ENCODE results near the gene TTC23L.

DNA sequence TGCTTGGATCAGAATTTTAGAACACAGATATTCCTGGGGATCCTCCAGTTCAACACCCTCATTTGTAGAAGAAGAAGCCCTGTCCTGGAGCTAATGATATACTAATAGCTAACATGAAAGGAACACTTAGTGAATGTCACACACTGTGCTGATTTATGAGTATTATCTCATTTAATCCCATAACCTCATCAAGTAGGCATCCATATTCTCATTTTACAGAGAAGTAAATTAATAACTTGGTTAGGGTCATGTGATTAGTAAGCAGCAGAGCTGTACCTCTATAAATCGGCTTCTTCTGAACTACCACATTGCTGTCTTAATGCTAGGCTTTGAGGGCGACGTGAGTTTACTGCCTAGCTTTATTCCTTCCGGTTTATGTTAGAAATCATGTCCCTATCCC lies 6.0 kb downstream of the TTC23L start:
- no peak for TF ChIP-seq ZNF138 (CRISPR knock-in tag; conservative IDR thresholded peaks at IDR 0.05)
- TF ChIP-seq JUN (CRISPR knock-in tag; IDR thresholded peaks at IDR 0.05), result no peak
- no peak for TF ChIP-seq IRF1 (CRISPR knock-in tag; IDR thresholded peaks at IDR 0.05)
- TF ChIP-seq CTCF (IDR thresholded peaks at IDR 0.05), result no peak
- no peak for TF ChIP-seq ZMAT4 (CRISPR knock-in tag; IDR thresholded peaks at IDR 0.05)
- no peak for TF ChIP-seq CREB1 (CRISPR knock-in tag; IDR thresholded peaks at IDR 0.05)
- no peak for TF ChIP-seq ATF1 (CRISPR knock-in tag; IDR thresholded peaks at IDR 0.05)
- no peak for TF ChIP-seq ETV6 (CRISPR knock-in tag; IDR thresholded peaks at IDR 0.05)
- TF ChIP-seq, protein P1, sequence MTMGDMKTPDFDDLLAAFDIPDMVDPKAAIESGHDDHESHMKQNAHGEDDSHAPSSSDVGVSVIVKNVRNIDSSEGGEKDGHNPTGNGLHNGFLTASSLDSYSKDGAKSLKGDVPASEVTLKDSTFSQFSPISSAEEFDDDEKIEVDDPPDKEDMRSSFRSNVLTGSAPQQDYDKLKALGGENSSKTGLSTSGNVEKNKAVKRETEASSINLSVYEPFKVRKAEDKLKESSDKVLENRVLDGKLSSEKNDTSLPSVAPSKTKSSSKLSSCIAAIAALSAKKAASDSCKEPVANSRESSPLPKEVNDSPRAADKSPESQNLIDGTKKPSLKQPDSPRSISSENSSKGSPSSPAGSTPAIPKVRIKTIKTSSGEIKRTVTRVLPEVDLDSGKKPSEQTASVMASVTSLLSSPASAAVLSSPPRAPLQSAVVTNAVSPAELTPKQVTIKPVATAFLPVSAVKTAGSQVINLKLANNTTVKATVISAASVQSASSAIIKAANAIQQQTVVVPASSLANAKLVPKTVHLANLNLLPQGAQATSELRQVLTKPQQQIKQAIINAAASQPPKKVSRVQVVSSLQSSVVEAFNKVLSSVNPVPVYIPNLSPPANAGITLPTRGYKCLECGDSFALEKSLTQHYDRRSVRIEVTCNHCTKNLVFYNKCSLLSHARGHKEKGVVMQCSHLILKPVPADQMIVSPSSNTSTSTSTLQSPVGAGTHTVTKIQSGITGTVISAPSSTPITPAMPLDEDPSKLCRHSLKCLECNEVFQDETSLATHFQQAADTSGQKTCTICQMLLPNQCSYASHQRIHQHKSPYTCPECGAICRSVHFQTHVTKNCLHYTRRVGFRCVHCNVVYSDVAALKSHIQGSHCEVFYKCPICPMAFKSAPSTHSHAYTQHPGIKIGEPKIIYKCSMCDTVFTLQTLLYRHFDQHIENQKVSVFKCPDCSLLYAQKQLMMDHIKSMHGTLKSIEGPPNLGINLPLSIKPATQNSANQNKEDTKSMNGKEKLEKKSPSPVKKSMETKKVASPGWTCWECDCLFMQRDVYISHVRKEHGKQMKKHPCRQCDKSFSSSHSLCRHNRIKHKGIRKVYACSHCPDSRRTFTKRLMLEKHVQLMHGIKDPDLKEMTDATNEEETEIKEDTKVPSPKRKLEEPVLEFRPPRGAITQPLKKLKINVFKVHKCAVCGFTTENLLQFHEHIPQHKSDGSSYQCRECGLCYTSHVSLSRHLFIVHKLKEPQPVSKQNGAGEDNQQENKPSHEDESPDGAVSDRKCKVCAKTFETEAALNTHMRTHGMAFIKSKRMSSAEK (CRISPR knock-in tag; IDR thresholded peaks at IDR 0.05; ENCODE audit: borderline replicate concordance), result no peak
- no peak for TF ChIP-seq IRF2 (CRISPR knock-in tag; IDR thresholded peaks at IDR 0.05; ENCODE audit: borderline replicate concordance, low read depth)
- TF ChIP-seq TEAD4 (CRISPR knock-in tag; IDR thresholded peaks at IDR 0.05), result no peak
- no peak for TF ChIP-seq SMAD3 (CRISPR knock-in tag; IDR thresholded peaks at IDR 0.05; ENCODE audit: borderline replicate concordance)
- TF ChIP-seq, protein P2, sequence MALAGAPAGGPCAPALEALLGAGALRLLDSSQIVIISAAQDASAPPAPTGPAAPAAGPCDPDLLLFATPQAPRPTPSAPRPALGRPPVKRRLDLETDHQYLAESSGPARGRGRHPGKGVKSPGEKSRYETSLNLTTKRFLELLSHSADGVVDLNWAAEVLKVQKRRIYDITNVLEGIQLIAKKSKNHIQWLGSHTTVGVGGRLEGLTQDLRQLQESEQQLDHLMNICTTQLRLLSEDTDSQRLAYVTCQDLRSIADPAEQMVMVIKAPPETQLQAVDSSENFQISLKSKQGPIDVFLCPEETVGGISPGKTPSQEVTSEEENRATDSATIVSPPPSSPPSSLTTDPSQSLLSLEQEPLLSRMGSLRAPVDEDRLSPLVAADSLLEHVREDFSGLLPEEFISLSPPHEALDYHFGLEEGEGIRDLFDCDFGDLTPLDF (CRISPR knock-in tag; IDR thresholded peaks at IDR 0.05), result no peak
- no peak for TF ChIP-seq ZNF121 (CRISPR knock-in tag; IDR thresholded peaks at IDR 0.05)
